ENCODE results near the gene COX20.
"Not testable (repeated sequence)": the region's sequence is repeated elsewhere in the genome, so short reads cannot be mapped to it uniquely, and the experiment has no call there.

COX20 gene

DNA sequence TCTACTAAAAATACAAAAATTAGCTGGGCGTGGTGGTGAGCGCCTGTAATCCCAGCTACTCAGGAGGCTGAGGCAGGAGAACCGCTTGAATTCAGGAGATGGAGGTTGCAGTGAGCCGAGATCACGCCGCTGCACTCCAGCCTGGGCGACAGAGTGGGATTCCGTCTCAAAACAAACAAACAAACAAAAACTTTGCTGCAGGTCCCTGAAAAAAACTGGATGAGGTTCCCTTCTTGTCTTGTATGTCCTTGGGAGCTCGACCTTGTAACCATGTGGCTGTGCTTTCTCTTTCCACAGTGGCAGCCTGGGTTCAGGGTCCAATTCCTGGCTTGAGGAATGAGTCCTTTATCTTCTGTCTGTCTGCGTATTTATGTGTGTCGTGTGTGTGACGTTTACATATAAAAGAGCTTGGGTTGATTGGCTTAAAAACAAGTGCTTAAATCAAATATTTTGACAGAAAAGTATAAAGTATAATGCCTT, 18.0 kb upstream of the COX20 start:
- in situ Hi-C loops (cut with HindIII; ENCODE audit: low pct_ligation_motif_present, low pct_unique_long_range_greater_than_20kb, low sequenced_read_pairs), result no loop called here
- DNase-seq, result no peak

DNA sequence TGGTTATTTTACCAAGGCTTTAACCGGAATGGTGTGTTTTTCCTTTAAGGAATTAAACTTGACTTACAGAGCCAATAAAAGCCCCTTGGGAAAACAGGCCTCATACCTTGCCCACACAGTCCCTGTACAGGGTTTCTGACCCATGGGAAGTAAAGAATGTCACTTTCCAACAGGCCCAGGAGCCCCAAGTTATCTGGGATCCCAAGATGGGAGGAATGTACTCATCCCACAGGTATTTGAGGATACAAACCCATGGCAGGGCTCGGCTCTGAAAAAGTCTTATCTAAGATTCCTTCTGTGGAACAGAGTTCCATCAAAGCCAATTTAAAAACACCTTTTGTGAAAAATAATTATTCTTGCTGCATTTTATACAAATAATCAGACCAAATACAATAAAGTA, 15.3 kb upstream of the COX20 start:
- DNase-seq, result no peak
- in situ Hi-C loops (cut with HindIII; ENCODE audit: low pct_ligation_motif_present, low pct_unique_long_range_greater_than_20kb, low sequenced_read_pairs), result no loop called here

DNA sequence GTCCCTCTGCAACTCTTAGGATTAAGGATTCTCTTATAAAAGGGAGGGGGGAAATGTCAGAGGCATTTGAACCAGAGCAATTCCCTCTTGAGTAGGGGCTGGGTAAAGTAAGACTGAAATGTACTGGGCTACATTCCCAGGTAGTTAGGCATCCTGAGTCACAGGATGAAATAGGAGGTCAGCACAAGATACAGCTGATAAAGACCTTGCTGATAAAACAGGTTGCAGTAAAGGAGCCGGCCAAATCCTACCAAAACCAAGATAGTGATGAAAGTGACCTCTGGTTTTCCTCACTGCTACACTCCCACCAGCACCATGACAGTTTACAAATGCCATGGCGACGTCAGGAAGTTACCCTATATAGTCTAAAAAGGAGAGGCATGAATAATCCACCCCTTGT, 14.3 kb upstream of the COX20 start:
- in situ Hi-C loops (cut with HindIII; ENCODE audit: low pct_ligation_motif_present, low pct_unique_long_range_greater_than_20kb, low sequenced_read_pairs), result no loop called here
- DNase-seq, result no peak

DNA sequence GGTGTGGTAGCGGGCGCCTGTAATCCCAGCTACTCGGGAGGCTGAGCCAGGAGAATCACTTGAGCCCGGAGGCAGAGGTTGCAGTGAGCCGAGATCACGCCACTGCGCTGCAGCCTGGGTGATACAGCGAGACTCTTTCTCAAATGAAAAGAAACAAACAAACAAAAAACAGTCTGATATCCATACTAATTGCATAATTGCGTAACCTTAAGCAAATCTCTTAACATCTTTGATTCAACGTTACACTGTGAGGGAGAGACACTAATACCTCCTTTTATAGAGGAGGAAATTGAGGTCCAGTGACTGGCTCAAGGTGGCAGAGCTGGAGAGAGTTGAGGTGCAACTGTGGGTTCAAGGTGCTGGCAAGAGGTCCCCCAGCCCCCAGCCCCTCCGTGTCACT, 12.6 kb upstream of the COX20 start:
- in situ Hi-C loops (cut with HindIII; ENCODE audit: low pct_ligation_motif_present, low pct_unique_long_range_greater_than_20kb, low sequenced_read_pairs), result no loop called here
- DNase-seq, result no peak

DNA sequence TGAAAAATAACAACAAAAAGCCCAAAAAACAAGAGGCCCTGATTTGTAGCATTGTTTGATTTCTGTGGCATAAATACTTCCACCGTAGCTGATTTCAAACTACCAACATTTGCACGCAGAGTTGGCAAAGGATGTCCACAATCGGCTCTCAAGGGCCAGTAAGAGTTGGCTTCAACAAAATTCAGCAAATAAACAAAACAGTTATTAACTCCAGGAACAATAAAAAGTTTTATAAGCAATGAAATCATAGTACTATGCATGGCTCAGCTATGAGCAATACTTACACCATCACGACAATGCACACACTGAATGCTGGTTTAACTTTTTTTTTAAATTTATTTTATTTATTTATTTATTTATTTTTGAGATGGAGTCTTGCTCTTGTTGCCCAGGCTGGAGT, 8.7 kb upstream of the COX20 start:
- DNase-seq, result no peak
- in situ Hi-C loops (cut with HindIII; ENCODE audit: low pct_ligation_motif_present, low pct_unique_long_range_greater_than_20kb, low sequenced_read_pairs), result no loop called here

DNA sequence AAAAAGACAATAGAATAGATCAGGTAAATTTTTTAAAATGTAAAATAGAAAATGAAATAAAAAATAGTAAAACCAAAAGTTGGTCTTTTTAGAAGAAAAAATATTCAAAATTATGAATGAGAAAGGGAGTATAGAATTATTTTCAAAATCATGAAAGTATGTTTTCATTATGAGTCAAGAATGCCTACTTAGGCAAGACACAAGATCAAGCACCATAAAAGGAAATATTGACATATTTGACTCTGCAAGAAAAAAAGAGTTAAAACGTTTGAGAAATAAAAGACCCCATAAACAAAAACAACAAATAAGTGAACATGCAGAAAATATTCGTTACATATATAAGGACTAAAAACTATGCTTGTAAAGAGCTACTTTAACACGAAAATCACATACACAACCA, 4.8 kb upstream of the COX20 start:
- in situ Hi-C loops (cut with HindIII; ENCODE audit: low pct_ligation_motif_present, low pct_unique_long_range_greater_than_20kb, low sequenced_read_pairs), result no loop called here
- DNase-seq, result no peak

DNA sequence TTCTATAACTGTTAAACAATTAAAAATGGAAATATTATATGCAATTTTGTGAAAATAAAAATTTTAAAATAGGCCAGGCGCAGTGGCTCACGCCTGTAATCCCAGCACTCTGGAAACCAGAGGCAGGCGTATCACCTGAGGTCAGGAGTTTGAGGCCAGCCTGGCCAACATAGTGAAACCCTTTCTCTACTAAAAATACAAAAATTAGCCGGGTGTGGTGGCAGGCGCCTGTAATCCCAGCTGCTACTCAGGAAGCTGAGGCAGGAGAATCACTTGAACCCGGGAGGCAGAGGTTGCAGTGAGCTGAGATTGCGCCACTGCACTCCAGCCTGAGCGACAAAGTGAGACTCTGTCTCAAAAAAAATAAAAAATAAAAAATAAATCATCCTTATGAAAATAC, 2.2 kb upstream of the COX20 start:
- DNase-seq; in situ Hi-C loops (cut with HindIII; ENCODE audit: low pct_ligation_motif_present, low pct_unique_long_range_greater_than_20kb, low sequenced_read_pairs): not testable (repeated sequence)

DNA sequence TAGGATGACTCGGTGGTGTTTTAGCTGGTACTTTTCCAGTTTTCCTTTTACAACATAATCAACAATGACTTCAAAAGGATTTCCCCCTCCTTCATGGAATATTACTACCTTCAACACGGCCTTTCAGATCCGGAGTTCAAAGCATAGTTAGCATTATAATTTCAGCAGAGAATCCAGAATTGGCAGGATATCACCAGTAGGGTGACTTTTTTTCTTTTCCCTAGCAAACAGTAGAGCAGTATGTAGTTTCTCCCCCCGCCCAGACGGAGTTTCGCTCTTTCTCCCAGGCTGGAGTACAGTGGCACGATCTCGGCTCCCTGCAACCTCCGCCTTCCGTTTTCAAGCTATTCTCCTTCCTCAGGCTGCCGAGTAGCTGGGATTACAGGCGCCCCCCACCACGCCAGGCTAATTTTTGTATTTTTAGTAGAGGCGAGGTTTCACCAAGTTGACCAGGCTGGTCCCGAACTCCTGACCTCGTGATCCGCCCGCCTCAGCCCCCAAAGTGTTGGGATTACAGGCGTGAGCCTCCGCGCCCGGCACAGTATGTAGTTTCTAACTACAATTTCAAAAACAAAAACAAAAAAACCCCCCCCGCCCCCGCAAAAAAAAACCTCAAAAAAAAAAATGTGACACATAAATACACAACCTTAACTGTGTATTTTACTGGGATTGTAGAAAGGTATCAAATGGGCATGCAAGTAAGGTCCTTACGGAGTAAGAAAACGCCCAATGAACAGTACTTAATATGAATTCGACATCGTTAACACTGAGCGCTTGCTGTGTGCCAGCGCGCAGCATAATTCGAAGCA, 1.5 kb upstream of the COX20 start:
- in situ Hi-C loops (cut with HindIII; ENCODE audit: low pct_ligation_motif_present, low pct_unique_long_range_greater_than_20kb, low sequenced_read_pairs), result no loop called here

DNA sequence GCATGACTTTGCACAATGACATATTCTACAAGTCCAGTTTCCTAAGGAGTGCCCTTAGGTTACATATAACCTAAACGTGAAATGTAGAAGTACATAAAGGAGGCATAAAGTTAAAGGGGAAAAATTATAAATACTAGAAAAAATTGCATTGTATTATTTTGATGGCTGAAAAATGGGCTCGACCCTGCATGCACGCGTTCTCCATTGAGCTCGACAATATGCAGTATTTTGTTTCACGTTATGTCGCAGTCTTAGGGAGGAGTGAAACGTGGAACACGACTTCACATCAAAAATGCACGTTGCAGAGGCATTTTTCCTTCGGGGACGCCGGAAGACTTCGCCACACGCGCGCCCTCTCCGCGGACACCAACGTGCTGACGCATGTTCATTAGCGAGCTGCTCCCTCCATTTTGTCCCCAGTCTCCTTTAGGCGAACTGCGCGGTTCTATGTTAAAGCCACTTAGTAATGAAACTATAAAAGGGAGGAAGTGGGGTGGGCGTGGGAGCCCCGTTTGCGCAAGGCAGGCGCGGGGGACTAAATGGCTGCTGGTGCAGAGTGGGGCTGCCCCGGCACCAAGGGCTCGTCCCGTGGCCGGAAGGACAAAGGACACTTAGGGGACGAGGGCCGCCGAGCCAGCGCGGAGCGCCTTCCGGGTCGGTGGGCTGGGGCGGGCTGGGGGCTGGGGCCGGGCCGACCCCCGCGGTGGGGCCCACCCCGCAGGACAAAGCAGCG, 749 bp upstream of the COX20 start:
- peak; percentile 94 for DNase-seq
- in situ Hi-C loops (cut with HindIII; ENCODE audit: low pct_ligation_motif_present, low pct_unique_long_range_greater_than_20kb, low sequenced_read_pairs), result no loop called here

More for the DNA sequence above, 1.5 kb upstream of the COX20 start:
- DNase-seq, result peak; percentile 85

DNA sequence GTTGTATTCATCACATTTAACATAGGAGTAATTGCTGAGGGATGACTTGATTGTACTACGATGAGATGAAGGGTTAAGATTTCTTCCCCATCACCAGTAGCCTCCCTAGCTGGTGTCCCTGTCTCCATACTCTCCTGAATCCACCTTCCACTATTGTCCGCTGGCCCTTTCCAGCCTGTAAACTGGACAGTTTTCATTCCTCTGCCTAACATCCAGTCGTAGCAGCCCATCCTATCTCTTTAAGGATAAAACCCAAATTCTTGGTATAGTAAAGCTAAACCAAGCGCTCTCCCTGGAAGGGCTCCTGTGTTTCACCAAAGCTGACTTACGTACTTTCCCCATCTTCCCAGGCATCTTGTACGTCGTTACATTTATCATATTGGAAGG, 670 bp downstream of the COX20 start:
- DNase-seq, result peak; percentile 51

DNA sequence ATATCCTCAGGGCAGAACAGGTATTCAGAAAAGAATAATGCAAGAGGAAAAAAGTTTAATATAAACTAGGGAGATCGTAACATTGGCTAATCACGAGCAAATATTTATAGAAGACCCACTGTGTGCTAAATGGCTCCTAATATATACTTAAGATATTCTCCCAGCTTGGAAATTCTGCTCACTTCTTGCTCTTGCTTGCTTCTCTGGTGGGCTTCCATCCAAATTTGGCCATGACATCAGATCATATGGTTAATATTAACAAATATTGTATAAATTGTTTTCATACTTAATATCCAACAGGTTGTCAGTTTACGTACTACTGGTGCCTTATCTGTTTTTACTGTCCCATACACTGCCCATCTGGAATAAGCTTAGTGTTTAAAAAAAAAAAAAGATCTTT, 1.1 kb downstream of the COX20 start:
- in situ Hi-C loops (cut with HindIII; ENCODE audit: low pct_ligation_motif_present, low pct_unique_long_range_greater_than_20kb, low sequenced_read_pairs), result no loop called here
- DNase-seq, result no peak

More for the DNA sequence above, 670 bp downstream of the COX20 start:
- in situ Hi-C loops (cut with HindIII; ENCODE audit: low pct_ligation_motif_present, low pct_unique_long_range_greater_than_20kb, low sequenced_read_pairs), result no loop called here

DNA sequence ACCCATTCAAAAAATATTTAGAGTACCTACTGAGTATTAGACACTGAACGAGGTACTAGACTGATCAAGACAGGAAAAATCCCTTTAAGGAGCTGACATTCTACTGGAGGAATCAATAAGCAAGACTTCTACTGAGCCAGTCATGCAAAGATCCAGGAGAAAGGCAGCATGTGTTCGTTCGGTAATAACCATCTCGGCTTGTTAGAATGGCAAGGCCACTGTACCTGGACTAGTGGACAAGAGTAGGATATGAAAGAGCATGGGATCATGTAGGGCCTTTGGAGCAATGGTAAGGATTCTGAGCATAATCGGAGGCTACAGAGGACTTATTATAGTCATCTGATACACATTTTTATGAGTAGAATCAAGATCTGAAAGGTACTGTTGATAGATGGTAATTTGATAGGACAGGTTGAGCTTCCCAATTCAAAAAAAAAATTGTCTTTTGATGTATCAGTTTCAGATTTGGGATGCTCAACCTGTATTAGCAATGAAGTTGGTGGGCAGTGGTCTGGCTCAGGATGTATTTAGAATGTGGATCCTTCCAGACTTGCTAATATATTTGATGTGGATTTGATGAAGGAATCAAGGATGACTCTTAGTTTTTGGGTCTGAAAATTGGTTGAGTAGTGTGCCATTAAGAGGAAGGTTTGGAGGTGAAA, 2.3 kb downstream of the COX20 start:
- in situ Hi-C loops (cut with HindIII; ENCODE audit: low pct_ligation_motif_present, low pct_unique_long_range_greater_than_20kb, low sequenced_read_pairs), result no loop called here
- no peak for DNase-seq

DNA sequence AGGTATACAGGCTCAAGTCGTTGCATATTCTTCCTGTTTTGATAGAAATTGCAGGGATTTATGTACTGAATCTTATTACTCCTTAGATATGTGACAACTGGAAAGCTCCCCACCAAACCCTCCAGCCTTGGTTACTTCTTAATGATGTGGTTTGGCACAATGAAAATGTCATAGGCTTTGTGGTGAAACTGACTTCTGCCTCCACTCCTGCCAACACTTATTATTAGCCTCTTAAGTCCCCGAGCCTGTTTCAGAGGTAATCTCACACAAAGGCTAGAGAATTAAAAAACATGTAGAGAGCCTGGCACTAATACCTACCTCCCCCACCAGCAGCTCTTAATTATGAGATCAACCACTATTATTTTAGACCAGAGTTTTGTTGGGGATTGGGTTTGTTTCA, 4.2 kb downstream of the COX20 start:
- peak; percentile 25 for DNase-seq
- in situ Hi-C loops (cut with HindIII; ENCODE audit: low pct_ligation_motif_present, low pct_unique_long_range_greater_than_20kb, low sequenced_read_pairs), result no loop called here

DNA sequence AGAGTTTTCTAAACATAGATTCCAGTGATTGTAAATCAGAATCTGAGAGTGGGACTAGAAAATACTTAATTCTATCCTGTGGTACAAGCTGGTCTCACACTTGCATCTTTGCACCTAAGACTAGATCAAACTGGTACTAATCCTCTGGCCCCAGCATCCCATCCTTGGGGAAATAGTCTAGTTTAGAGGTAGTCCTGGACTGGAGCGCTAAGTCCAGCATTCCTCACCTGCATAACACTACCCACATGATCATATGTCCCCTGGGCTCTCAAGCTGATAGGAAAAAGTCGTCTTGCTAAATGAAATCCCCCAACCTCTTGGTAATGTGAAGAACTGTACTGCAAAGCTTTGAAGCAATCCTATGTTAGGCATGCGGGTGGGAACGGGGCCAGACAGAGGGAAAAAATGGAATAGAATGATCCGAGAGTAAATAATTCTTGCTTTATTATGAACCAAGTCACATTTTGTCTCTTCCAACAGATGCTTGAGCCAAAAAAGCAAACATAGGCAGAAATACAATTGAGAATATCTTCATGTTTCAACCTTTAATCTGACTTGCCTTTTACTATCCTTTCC, 4.8 kb downstream of the COX20 start:
- in situ Hi-C loops (cut with HindIII; ENCODE audit: low pct_ligation_motif_present, low pct_unique_long_range_greater_than_20kb, low sequenced_read_pairs), result no loop called here
- no peak for DNase-seq

DNA sequence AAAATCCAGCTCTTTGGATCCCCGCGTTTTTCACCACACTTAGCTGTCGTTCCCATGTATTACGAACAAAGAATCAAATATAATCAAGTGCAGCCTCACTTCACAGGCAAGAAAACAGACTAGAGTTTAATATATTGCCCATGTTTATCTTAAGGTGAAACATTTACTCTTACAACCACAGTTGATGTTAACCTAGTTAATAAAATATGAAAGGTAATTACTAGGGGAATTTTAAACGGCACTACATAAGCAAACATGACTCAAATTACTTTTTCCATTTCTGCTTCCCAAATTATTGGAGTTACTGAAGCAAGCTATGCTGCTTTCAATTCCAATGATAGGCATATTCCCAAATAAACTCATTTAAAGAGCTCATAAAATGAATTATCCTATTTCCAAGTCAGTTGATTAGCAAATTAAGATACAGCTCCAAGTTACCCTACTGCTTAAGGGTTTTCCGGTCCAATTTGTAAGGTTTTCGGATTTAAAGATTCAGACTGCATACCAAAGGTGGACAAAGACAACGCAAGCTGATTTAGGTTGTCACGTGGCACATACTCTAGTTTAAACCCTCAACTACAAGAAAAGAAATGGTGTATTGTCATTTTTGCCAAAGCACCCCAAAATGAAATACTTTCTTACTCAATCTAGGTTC, 5.9 kb downstream of the COX20 start:
- no peak for DNase-seq
- in situ Hi-C loops (cut with HindIII; ENCODE audit: low pct_ligation_motif_present, low pct_unique_long_range_greater_than_20kb, low sequenced_read_pairs), result no loop called here

DNA sequence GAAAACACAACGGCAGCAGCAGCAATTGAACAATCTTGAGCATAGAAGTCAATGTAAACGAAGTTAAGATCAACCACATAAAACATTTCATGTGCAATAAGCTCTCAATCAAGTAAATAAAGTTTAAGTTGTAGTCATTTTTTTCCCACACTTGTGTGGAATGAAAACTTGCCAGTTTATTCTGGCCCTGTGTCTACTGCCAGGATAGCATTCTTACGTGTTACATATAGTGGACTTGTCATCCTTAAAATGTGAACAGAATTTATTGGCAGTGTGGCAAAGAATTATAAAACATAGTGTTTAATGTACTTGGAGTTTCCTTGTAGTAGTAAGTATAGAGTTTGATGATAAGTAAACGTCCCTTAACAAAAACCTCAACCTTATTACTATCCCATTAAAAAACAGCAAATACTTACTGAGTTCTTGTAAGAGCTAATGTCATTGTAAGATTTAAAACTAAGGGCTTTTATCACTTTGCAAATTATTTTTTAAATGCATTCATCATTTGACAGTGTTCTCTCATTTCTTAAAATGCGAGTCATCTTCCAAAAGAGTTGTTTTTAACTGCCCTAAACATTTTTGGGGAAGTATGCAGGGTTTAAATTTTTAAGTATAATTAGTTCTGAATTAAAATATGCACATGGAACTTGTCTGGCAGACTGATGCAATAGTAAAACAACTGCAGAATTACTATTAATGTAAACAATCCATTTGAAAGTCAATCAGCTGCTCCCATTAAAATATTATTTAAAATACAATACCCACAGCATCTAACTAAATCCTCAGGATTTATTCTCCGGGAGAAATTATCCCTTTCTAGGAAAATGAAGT, 7.9 kb downstream of the COX20 start:
- DNase-seq, result no peak
- in situ Hi-C loops (cut with HindIII; ENCODE audit: low pct_ligation_motif_present, low pct_unique_long_range_greater_than_20kb, low sequenced_read_pairs), result no loop called here

DNA sequence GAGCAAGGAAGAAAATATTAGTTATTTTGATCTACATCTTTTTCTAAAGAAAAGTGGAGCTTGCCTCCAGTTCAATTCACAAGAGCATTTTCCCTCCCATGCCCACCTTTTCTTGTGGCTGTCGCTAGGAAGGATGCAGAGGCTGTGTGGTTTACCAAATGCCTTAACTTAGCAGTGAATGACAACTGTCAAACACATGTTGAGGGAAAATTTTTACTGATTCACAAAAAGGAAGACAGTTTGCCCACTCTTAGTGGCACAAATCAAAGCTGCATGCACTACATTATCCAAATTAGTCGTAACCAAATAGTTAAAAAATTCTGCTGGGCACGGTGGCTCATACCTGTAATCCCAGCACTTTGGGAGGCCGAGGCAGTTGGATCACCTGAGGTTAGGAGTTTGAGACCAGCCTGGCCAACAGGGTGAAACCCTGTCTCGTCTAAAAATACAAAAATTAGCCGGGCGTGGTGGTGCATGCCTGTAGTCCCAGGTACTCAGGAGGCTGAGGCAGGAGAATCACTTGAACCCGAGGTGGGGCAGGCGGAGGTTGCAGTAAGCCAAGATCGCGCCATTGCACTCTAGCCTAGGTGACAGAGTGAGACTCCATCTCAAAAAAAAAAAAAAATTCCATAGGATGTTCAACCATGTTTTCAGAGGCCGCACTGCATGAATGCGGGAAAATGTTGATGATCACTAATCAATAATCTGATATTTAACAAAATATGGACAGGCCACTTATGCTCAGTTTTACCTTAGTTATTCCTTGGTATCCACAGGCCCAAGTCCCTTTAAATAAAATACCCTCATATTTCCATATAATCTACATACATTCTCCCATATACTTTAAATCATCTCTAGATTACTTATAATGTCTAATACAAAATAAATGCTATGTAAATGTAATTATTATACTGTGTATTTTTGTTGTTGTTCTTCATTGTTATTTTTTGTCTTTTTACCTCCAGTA, 9.0 kb downstream of the COX20 start:
- DNase-seq, result no peak
- in situ Hi-C loops (cut with HindIII; ENCODE audit: low pct_ligation_motif_present, low pct_unique_long_range_greater_than_20kb, low sequenced_read_pairs), result no loop called here
